Measurements from ENCODE around the gene CNEP1R1.
A peak's percentile ranks its signal among the peaks of the same experiment; 100 is the strongest.
"Not testable (repeated sequence)": the region's sequence is repeated elsewhere in the genome, so short reads cannot be mapped to it uniquely, and the experiment has no call there.

The CNEP1R1 gene

DNA sequence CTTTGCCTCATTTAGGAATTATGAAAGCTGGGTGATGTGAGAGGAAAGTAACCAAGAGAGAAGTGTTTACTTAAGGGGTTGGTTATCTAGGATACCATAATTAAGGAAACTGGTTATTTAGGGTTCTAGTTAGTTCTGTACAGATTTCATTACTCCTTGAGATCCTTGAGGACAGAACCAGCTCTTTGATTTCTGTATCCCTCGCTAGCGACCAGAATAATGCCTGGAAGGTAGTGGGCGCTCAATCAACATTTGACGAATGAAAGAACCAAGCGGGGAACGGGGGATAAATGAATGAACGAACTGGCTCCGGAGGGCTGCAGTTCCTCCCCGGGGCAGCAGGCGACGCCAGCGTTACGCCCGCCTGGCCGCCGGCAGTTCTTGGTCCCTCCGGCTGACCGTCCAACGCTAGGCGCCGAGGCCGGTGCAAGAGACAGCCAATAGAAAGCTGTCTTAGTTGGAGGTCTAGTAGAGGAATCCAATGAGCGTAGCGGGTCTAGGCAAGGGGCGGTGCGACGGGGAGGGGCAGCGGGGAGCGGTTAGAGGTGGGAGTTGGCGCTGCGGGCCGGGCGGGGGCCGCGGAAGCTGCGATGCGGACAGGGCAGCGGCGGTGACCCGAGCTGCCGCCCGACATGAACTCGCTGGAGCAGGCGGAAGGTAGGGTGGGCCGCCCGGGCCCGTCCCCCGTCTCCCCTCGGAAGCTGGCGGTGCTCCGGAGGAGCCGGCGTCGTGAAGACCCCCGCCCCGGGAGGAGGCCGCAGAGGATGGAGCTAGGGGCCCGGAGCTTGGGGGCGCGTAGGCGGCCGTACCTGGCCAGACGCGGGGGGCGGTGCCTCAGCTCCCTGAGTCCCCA lies at the start of gene CNEP1R1:
TSS of gene CNEP1R1 (plus strand) at position 542 of the 853 bp plus-strand sequence. CDS start at position 633, 91 bp downstream.
- DNase-seq: peak; percentile 97

DNA sequence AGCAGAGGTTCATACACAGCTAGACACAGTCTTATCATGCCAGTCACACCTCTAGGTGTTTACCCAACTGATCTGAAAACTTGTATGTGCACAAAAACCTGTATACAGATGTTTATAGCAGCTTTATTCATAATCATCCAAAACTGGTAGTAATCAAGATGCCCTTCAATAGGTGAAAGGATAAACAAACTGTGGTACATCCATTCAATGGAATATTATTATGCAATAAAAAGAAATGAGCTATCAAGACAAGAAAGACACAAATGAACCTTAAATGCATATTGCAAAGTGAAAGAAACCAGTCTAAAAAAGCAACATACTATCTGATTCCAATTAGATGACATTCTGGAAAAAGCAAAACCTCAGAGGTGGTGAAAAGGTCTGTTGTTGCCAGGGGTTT lies 47.6 kb upstream of the CNEP1R1 start:
- no peak for DNase-seq

GRCh38 chr16:49978569-49979326 lies 46.3 kb upstream of the CNEP1R1 start:
- DNase-seq: no peak

- no peak for DNase-seq
These were observed 44.9 kb upstream of the CNEP1R1 start for GRCh38 chr16:49980166-49980565.

DNA sequence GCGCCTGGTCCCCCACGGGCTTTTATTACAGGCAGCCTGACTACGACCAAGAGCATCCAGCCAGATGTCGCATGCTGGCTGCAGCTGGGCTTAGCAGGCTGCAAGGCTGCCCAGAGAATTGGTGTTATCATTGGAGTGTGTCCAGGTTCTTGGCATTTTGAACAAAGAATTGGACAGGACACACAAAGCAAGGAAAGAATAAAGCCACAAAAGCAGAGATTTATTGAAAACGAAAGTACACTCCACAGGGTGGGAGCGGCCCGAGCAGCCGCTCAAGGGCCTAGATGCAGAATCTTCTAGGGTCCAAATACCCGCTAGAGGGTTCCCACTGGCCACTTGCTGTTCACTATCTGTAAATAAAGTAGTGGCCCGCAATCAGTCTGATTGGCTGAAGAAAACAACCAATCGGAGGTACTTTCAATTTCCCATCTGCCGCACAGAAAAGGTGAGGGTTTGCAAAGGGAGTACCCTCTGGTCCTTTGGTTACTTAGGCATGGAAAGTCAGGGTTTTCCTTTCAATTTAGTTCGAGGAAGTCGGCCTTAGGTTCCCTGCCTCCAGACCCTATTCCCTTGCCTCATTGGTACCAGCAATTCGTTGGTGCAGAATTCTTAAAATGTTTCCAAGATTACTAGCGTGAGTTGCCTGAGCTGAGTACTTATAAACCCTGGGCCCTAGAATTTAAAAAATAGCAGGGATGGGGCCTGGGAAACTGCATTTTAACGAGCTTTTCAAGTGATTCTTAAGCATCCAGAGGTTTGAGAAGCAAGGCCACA lies 38.5 kb upstream of the CNEP1R1 start:
- DNase-seq: no peak

GRCh38 chr16:49987381-49987780 lies 37.6 kb upstream of the CNEP1R1 start:
- no peak for DNase-seq

DNA sequence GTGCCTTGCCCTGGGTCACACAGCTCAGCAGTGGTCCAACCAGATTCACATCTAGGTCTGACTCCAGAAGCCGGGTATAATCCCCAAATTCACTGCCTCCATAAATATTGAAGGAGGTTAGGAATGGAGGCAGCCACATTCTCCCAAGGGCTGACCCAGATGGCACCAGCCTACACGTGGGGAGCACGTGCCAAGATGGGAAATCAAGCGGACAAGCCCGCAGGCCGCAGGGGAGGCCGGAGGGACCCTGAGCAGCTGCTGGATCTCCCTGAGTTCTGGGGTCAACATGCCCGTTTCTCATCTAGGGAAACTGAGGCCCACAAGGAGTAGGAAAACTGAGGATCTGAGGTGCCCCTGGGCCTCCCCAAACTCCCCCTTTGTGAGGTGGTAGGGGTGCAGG lies 32.2 kb upstream of the CNEP1R1 start:
- DNase-seq: no peak

GRCh38 chr16:49993579-49993978 lies 31.4 kb upstream of the CNEP1R1 start:
- no peak for DNase-seq

DNA sequence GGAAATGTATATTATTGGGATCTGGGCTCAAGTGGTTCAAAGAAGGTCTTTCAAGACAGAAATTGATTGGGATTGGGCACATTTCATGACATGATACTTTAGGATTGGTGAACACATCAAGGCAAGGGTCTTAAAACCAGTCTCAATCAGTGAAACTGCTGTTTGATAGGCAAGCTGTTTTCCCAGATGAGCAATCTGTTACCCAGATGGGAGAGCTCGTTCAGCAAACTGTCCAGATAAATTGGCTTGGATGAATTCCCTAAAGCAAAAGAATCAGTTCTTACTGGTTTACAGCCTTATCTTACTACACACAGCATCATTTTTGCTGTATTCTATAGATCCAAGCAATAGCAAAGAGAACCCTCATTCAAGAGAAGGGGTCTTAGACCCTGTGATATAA lies 31.0 kb upstream of the CNEP1R1 start:
- no peak for DNase-seq

DNA sequence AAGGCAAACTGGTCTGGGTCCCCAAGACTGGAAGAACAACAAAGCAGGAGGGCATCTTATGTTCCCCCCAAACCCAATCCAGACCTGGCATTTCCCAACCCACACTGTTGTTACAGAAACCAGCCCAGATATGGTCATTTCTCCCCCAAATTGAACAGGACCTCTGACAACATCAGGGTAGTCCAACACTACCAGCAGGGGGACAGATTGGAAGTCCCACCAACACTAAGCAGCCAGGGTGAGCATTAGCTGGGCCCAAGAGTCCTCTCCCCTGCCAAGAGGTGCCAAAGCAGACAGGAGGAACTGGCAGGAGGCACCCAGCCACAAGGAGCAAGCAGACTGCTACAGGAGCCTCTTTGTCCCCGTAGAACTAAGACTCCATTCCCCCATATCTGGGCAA lies 29.3 kb upstream of the CNEP1R1 start:
- no peak for DNase-seq

DNA sequence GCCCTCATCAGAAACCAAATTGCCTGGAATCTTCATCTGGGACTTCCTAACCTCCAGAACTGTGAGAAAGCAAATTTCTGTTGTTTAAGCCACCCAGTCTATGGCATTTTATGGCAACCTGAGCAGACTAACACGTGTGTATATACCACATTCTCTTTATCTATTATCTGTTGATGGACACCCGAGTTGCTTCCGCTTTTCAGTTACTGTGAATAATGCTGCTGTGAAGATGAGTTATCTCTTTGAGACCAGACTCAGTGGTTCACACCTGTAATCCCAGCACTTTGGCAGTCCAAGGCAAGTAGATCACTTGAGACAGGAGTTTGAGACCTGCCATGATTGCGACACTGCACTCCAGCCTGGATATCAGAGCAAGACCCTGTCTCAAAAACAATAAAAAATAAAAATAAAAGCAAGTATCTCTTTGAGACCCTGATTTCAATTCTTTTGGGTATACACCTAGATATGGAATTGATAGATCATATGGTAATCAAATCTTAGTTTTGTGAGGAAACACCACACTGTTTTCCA lies 27.2 kb upstream of the CNEP1R1 start:
- no peak for DNase-seq

DNA sequence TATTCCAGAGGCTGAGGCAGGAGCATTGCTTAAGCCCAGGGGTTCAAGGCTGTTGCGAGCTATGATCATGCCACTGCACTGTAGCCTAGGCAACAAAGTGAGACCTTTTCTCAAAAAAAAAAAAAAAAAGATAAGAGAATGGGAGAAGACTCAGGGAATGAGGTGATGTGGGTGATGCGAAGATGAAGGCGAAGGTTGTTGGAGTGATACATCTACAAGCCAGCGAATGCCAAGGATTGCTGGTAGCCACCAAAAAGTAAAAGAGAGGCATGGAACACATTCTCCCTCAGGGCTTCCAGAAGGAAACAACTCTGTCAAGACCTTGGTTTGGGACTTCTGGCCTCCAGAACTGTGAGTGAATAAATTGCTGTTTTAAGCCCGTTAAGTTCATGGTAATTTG lies 26.0 kb upstream of the CNEP1R1 start:
- no peak for DNase-seq

DNA sequence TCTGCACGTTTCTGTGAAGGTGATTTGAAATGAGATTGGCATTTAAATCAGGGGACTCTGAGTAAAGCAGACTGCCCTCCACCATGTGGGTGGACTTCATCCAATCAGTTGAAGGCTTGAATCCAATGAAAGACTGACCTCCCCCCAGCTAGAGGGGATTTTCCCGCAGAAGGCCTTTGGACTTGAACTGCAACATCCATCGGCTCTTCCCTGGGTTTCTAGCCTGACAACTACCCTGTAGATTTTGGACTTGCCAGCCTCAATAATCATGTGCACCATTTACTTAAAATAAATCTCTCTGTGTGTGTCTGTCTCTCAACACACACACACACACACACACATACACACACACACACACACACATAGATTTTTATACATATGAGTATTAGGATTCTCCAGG lies 23.9 kb upstream of the CNEP1R1 start:
- DNase-seq: no peak

DNA sequence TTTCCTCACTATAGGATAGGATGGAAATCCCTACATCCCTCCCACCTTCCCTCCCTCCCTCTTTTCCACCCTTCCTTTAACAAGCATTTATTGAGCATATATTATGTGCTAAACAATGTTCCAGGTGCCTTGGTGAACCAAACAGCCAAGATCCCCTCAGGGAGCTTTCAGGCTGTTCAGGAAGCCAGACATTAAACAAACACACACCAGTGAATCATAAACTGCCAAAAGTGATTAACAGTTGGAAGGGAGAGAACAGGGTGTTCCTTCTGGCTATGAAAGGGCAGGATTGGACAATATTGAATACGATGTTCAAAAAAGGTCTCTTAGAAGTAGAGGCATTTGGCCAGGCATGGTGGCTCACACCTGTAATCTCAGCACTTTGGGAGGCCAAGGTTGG lies 22.8 kb upstream of the CNEP1R1 start:
- DNase-seq: no peak

GRCh38 chr16:50004239-50004638 lies 20.8 kb upstream of the CNEP1R1 start:
- no peak for DNase-seq

GRCh38 chr16:50006964-50007363 lies 18.1 kb upstream of the CNEP1R1 start:
- DNase-seq: no peak

DNA sequence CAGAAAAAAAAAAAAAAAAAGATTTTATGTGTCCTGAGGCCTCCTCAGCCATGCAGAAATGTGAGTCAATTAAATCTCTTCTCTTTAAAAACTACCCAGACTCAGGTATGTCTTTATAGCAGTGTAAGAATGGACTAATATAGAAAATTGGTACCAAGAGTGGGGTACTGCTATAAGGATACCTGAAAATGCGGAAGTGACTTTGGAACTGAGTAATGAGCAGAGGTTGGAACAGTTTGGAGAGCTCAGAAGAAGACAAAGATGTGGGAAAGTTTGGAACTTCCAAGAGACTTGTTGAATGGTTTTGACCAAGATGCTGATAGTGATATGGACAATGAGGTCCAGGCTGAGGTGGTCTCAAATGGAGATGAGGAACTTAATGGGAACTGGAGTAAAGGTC lies 17.3 kb upstream of the CNEP1R1 start:
- no peak for DNase-seq

GRCh38 chr16:50010212-50010611 lies 14.8 kb upstream of the CNEP1R1 start:
- no peak for DNase-seq

DNA sequence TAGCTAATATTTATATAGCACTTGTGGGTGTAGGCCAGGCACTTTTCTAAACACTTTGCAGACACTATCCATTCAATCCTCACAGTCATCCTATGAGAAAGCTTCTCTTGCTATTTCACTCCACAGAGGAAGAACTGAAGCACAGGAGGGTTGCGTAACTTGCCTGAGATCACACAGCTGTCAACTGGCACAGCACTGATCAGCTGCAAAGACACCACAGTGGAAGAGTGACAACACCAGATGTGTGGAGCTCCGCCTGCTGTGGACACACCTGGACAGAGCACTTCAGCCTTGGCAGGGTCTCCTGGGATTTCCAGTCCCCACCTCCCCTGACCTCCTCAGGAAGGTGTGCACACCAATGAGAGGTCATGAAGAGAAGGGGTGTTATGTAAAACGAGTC lies 13.3 kb upstream of the CNEP1R1 start:
- DNase-seq: no peak

GRCh38 chr16:50012182-50012581 lies 12.8 kb upstream of the CNEP1R1 start:
- no peak for DNase-seq

DNA sequence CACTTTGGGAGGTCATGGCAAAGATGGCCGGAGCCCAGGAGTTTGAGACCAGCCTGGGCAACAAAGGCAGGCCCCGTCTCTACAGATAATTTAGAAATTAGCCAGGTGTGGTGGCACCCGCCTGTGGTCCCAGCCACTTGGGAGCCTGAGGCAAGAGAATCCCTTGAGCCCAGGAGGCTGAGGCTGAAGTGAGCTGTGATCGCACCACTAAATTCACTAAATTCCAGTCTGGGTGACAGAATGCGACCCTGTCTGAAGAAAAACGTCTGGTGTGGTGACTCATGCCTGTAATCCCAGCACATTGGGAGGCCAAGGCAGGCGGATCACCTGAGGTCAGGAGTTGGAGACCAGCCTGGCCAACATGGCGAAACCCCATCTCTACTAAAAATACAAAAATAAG lies 10.8 kb upstream of the CNEP1R1 start:
- not testable (repeated sequence) for DNase-seq

DNA sequence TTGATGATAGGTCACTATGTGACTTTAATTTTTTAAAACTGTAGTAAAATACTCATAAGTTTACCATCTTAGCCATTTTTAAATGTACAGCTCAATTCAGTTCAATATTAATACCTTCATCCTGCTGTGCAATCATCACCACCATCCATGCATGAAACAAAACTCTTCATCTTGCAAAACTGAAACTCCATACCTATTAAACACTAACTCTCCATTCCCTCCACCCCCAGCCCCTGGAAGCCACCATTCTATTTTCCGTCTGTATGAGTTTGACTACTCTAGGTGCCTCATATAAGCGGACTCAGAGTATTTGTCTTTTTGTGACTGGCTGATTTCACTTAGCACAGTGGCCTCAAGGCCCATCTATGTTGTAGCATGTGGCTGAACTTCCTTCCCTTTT lies 9.4 kb upstream of the CNEP1R1 start:
- DNase-seq: no peak

GRCh38 chr16:50017553-50017952 lies 7.5 kb upstream of the CNEP1R1 start:
- no peak for DNase-seq

All from activated CD8-positive, alpha-beta memory T cell treated with anti-CD3 and anti-CD28 coated beads for 24 hours (primary cell).